CD4-positive, alpha-beta T cell treated with Interleukin-4 for 4 hours (primary cell): ENCODE data around the gene WSB2.

Source experiments
- DNase-seq: peaks from one replicate; pipeline ENCODE4 v3.0.0-alpha.2; 2020

The WSB2 gene

DNA sequence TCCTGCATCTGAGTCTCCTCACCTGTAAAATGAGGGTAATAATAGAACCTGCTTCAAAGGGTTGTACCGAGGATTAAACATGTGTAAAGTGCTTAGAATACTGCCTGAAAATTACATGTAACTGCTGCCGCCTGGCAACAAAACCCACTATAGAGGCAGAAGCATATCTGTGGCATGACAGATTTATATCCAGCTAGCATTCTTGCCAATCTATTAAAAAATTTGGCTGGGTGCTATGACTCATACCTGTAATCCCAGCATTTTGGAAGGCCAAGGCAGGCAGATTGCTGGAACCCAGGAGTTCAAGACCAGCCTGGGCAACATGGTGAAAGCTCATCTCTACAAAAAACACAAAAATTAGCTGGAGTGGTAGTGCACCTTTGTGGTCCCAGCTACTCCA lies 75.8 kb downstream of the WSB2 start:
- DNase-seq, result no peak
